GM18909 (cell line): Measurements from ENCODE around the gene ACACA.

Experiments
- ATAC-seq: cut with Tn5 transposase; IDR thresholded peaks from one replicate; pipeline ENCODE4 v1.9.1; 2021; ENCODE audit warnings: mild to moderate bottlenecking; ENCODE audit not compliant: unreplicated experiment, poor library complexity

Gene ACACA

DNA sequence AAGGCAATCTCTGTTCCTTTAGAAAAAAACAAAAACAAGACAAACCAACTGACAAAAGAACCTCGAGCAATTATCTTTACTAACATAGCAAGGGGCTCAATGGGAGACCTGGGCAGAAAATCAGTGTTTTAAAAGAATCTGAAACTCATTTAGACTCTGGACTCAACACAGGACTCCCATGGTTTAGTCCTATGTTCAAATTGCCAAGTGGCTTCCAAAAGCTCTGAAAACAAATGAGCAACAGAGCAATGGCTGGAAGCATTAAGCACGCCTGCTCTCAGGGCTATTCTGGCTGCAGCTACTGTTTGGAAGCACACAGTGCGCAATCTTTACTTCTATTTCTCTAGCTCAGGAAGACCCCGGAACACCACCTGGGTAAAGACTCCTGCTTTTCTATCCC lies 295.9 kb downstream of the ACACA start:
- no peak for ATAC-seq

GRCh38 chr17:37109731-37110710 lies 296.6 kb downstream of the ACACA start:
- no peak for ATAC-seq

DNA sequence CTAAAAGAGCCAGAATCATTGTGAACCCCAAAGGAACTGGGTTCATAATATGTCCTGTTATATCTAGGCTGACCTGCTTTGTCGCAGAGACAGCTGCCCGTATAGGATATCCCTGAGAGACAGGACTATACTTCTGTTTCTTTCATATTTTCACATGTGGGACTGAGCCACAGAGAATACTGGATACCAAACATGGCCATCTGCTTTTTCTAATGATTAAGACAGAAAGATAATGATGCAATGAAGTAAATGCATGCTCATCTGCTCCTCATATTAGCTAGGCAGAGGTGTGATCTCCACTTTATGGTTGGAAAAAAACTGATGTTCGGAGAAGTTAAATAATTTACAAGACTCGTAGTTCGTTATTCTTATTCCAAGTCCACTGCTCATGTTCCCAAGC lies 297.5 kb downstream of the ACACA start:
- no peak for ATAC-seq

- no peak for ATAC-seq
Measured at GRCh38 chr17:37107406-37108083, 299.1 kb downstream of the ACACA start.

DNA sequence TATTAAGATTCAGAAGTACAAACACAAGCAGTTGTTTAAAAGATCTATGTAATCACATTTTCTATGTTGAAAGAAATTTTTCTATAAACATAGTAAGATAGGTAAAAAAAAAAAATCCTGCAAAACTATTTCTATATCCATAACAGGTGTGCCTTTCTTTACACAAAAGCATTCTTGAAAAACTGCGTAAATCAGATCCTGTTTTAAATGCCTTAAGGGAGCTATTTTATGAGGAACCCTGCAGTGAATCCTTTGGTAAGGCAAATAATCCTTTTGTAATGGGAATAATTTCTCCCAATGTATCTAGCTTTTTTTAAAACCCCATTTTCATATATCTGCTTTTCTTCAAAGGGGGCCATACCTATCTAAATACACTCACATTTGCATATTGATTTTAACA lies 300.6 kb downstream of the ACACA start:
- no peak for ATAC-seq

DNA sequence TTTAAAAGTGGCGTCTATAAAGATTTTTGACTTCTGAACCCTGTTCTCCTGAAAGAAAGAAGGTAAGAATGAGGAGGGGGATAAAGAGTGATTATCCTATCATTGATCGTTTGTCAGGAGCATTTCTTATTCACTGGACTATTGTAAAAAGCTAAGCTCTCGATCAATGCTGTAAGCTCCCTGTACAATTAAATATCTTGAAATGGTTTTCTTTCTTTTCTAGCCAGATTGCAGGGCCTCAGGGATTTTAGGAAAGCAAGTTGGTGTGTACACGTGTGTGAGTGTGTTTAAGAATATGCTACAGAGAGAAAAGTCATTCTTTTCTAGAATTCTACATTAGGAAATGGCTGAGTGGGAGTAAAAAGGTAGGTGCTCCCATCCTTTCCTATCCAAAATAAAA lies 303.4 kb downstream of the ACACA start:
- no peak for ATAC-seq

DNA sequence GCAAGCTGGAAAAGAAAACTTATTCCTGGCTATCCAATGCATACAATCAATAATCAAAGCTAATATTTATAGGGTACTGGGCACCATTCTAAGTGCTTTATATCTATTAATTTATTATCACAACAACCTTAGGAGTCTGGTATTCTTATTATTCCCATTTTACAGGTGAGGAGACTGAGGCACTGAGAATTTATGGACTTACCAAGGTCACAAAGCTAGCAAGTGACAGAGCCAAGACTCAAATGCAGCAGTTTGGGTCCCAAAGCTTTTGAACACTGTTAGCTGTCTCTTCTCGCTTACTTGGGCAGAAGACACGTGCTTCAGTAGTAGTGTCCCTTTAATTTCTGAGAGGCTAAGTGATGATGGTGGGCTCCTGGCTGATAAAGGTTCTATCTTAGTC lies 305.3 kb downstream of the ACACA start:
- no peak for ATAC-seq

GRCh38 chr17:37100231-37100630 lies 306.4 kb downstream of the ACACA start:
- no peak for ATAC-seq

GRCh38 chr17:37098910-37099664 lies 307.5 kb downstream of the ACACA start:
- no peak for ATAC-seq

DNA sequence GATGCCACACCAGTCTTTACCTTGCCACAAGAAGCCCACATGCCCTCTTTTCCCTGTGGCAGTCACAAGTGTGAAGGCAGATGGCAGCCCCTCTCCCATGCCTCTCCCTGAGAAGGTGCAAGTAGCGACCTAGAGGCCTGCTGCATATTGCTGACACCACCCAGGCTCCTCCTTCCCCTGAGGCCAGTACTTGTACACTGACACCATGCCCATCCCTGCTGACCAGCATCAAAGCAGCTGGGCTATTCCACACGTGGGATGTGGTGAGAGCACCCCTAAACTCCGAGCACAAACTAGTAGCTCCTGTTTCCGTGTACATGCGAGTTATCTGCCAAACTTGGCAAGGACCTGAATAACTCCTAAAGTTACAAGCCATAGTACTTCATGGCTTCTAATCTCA lies 308.5 kb downstream of the ACACA start:
- ATAC-seq, result no peak

DNA sequence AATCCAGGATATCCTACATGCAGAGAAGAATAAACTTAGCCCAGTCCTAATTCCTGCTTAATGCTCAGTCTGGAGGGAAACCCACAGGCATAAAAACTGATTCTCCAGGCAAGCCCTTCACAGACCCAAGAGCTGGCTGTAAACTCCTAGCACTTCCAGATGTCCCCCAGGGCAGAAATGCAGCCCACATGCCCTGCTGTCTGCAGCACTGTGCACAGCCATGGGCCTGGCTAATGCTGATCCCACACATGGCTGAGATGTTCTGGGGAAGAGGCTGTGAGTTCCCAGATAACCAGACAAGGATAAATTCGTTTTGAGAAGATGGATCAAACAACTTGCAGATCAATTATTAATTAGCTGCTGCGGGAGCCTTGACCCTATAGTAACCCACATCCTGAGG lies 309.5 kb downstream of the ACACA start:
- no peak for ATAC-seq

GRCh38 chr17:37096071-37096470 lies 310.6 kb downstream of the ACACA start:
- no peak for ATAC-seq

DNA sequence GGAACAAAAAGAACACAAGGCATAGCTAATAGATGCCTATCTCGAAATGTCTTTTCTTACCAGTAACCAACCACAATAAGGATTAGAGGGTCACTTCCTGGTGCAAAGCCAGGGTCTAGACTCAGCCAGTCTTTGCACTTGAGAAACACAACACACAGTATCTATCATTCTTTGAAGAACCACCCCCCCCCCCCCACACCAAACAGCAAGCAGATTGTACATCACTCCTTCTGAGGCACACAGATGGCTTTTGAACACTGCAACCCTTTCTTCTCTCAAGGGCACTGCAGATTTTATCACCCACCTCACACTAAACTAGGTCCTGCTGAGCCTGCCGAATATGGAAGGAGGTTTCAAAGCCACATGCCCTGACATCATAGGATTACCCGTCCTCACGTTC lies 312.2 kb downstream of the ACACA start:
- ATAC-seq, result no peak

- ATAC-seq, result no peak
Measured at GRCh38 chr17:37092701-37093100, 313.9 kb downstream of the ACACA start.

GRCh38 chr17:37092071-37092470 lies 314.6 kb downstream of the ACACA start:
- ATAC-seq, result no peak

- no peak for ATAC-seq
Measured at GRCh38 chr17:37090941-37091340, 315.7 kb downstream of the ACACA start.

GRCh38 chr17:37089956-37090355 lies 316.7 kb downstream of the ACACA start:
- ATAC-seq, result no peak

- no peak for ATAC-seq
Measured at GRCh38 chr17:37088913-37089312, 317.7 kb downstream of the ACACA start.

DNA sequence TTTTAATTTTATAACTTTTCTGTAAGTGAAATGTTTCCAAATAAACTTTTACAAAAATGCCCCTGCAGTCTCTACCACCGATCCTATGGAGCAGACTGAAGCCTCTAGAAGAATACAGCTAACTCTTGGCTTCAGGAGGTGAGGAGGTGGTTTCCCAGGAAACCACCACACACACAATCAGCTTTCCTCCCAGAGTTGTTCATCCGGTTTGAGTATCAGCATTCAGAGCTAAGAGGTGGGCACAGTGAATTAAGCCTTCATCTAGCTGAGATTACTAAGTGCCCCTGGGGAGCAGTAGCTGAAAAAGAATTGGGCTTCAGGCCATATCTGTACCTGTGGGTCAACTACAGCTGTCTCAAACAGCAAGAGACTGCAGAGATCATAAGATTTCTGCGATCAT lies 318.2 kb downstream of the ACACA start:
- ATAC-seq, result no peak

GRCh38 chr17:37087683-37088082 lies 319.0 kb downstream of the ACACA start:
- no peak for ATAC-seq

DNA sequence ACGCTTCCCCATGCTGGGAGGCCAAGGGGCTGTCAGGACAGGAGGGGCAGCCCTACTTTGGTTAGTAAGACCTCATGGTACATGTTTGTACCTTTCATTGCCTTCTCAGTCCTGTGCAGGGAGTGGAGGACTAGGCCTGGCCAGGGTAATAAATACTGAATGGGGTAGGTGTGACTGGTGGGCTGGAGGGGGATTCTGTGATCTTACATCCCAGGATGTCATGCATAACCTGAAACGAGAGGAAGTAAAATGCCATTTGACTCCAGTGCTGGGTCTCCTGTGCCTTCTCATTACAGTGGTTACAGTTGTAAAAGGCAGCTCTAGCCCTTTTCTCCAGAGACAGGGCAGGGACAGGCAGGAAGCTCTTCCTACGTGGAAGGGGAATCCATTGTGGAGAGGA lies 319.7 kb downstream of the ACACA start:
- ATAC-seq, result no peak
